ENCODE results near the gene DHCR7.

The DHCR7 gene

GRCh38 chr11:71448257-71449171 is at the start of gene DHCR7:
DHCR7 (minus strand) TSS chr11:71448393; CDS start chr11:71444952, 3,441 bp downstream.
- DNase-seq (ENCODE audit: low spot score) = peak; percentile 94

GRCh38 chr11:71496421-71496820 is 48.2 kb upstream of the DHCR7 start:
- DNase-seq (ENCODE audit: low spot score) = no peak

GRCh38 chr11:71495286-71496230 is 47.4 kb upstream of the DHCR7 start:
- no peak for DNase-seq (ENCODE audit: low spot score)

- no peak for DNase-seq (ENCODE audit: low spot score)
Observed at GRCh38 chr11:71491940-71492339, 43.7 kb upstream of the DHCR7 start.

GRCh38 chr11:71491531-71491930 is 43.3 kb upstream of the DHCR7 start:
- DNase-seq (ENCODE audit: low spot score) = no peak

- no peak for DNase-seq (ENCODE audit: low spot score)
Observed at GRCh38 chr11:71490731-71491390, 42.7 kb upstream of the DHCR7 start.

- no peak for DNase-seq (ENCODE audit: low spot score)
Observed at GRCh38 chr11:71490044-71490730, 42.0 kb upstream of the DHCR7 start.

GRCh38 chr11:71489311-71490043 is 41.3 kb upstream of the DHCR7 start:
- no peak for DNase-seq (ENCODE audit: low spot score)

GRCh38 chr11:71488681-71489270 is 40.6 kb upstream of the DHCR7 start:
- no peak for DNase-seq (ENCODE audit: low spot score)

GRCh38 chr11:71486320-71486719 is 38.1 kb upstream of the DHCR7 start:
- DNase-seq (ENCODE audit: low spot score) = no peak

GRCh38 chr11:71485466-71485865 is 37.3 kb upstream of the DHCR7 start:
- no peak for DNase-seq (ENCODE audit: low spot score)

- no peak for DNase-seq (ENCODE audit: low spot score)
Observed at GRCh38 chr11:71485063-71485399, 36.8 kb upstream of the DHCR7 start.

GRCh38 chr11:71484248-71485062 is 36.3 kb upstream of the DHCR7 start:
- no peak for DNase-seq (ENCODE audit: low spot score)

GRCh38 chr11:71483692-71484091 is 35.5 kb upstream of the DHCR7 start:
- DNase-seq (ENCODE audit: low spot score) = no peak

- no peak for DNase-seq (ENCODE audit: low spot score)
Observed at GRCh38 chr11:71482746-71483364, 34.7 kb upstream of the DHCR7 start.

GRCh38 chr11:71482216-71482615 is 34.0 kb upstream of the DHCR7 start:
- no peak for DNase-seq (ENCODE audit: low spot score)

- DNase-seq (ENCODE audit: low spot score) = no peak
Observed at GRCh38 chr11:71481101-71481960, 33.1 kb upstream of the DHCR7 start.

- no peak for DNase-seq (ENCODE audit: low spot score)
Observed at GRCh38 chr11:71478528-71478840, 30.3 kb upstream of the DHCR7 start.

Measured in cerebellar cortex (tissue), 1 donor.